Liver (tissue), 9 donors: Measurements from ENCODE around the gene CHID1. TPM values are rescaled to one million over a fixed set of nuclear protein-coding genes. Genes with fewer than 3 reads are reported as not detected.

Experiments used
- DNase-seq: peaks from one replicate; pipeline ENCODE4 v3.0.0-alpha.2; 2017; ENCODE audit warnings: low spot score
- H3K27ac ChIP-seq, 2 donors: one replicate each; pipeline ENCODE4 v1.7.0; 2013; ENCODE audit warnings: inconsistent platforms in 2 of 2, low read length in 2 of 2, control low read depth in 1 of 2, low read depth in 1 of 2, mild to moderate bottlenecking in 1 of 2
- H3K27me3 ChIP-seq, 4 donors: one replicate each; pipeline versions ENCODE4 v1.6.1 to v1.7.0; 2013; ENCODE audit warnings: low read length in 3 of 4, inconsistent platforms in 1 of 4, mild to moderate bottlenecking in 1 of 4, moderate library complexity in 1 of 4; ENCODE audit not compliant: control insufficient read depth in 4 of 4, insufficient read depth in 4 of 4
- H3K36me3 ChIP-seq, 4 donors: one replicate each; pipeline versions ENCODE4 v1.6.1 to v1.7.0; 2013; ENCODE audit warnings: low read length in 3 of 4, mild to moderate bottlenecking in 3 of 4, low read depth in 1 of 4, moderate library complexity in 1 of 4; ENCODE audit not compliant: control insufficient read depth in 4 of 4, insufficient read depth in 3 of 4
- H3K4me1 ChIP-seq, 4 donors: one replicate each; pipeline versions ENCODE4 v1.6.1 to v1.7.0; 2013; ENCODE audit warnings: low read length in 3 of 4, mild to moderate bottlenecking in 3 of 4, moderate library complexity in 1 of 4; ENCODE audit not compliant: control insufficient read depth in 4 of 4, insufficient read depth in 4 of 4
- H3K4me3 ChIP-seq, 3 donors: one replicate each; pipeline versions ENCODE4 v1.6.1 to v1.7.0; 2013; ENCODE audit warnings: low read length in 3 of 3, control low read depth in 1 of 3, low read depth in 1 of 3, mild to moderate bottlenecking in 1 of 3
- H3K9ac ChIP-seq, 2 donors: one replicate each; pipeline ENCODE4 v1.7.0; 2013; ENCODE audit warnings: low read length in 2 of 2, mild to moderate bottlenecking in 2 of 2, moderate library complexity in 2 of 2, control low read depth in 1 of 2, low read depth in 1 of 2
- H3K9me3 ChIP-seq, 4 donors: one replicate each; pipeline versions ENCODE4 v1.6.1 to v1.7.0; 2013; ENCODE audit warnings: low read length in 3 of 4; ENCODE audit not compliant: control insufficient read depth in 4 of 4
- CTCF ChIP-seq: fragments of 150-350 bp; IDR thresholded peaks from 2 replicates; pipeline ENCODE4 v1.5.1; 2017; ENCODE audit warnings: improper control_type of control experiment, low read depth, low read length; ENCODE audit not compliant: missing input control
- EGR1 ChIP-seq, 2 donors: IDR thresholded peaks; 2 replicates each; pipeline ENCODE4 v1.6.1; 2016 to 2018; ENCODE audit warnings: antibody characterized with exemption in 2 of 2, low read depth in 2 of 2
- FOXA1 ChIP-seq: IDR thresholded peaks from 2 replicates; pipeline ENCODE4 v1.6.1; 2016; ENCODE audit warnings: antibody characterized with exemption
- FOXA2 ChIP-seq: IDR thresholded peaks from 2 replicates; pipeline ENCODE4 v1.6.1; 2016; ENCODE audit warnings: antibody characterized with exemption
- HNF4A ChIP-seq, 2 donors: conservative IDR thresholded peaks; 2 replicates each; pipeline ENCODE4 v1.6.1; 2016; ENCODE audit warnings: antibody characterized with exemption in 2 of 2, mild to moderate bottlenecking in 2 of 2
- HNF4G ChIP-seq: IDR thresholded peaks from 2 replicates; pipeline ENCODE4 v1.6.1; 2016; ENCODE audit warnings: antibody characterized with exemption
- JUND ChIP-seq, 2 donors: IDR thresholded peaks; 2 replicates each; pipeline ENCODE4 v1.6.1; 2016; ENCODE audit warnings: antibody characterized with exemption in 2 of 2
- MAX ChIP-seq: IDR thresholded peaks from 2 replicates; pipeline ENCODE4 v1.6.1; 2016; ENCODE audit warnings: antibody characterized with exemption
- NR2F2 ChIP-seq: IDR thresholded peaks from 2 replicates; pipeline ENCODE4 v1.6.1; 2016; ENCODE audit warnings: antibody characterized with exemption
- RAD21 ChIP-seq, 2 donors: IDR thresholded peaks; 2 replicates each; pipeline ENCODE4 v1.6.1; 2016; ENCODE audit warnings: antibody characterized with exemption in 2 of 2, mild to moderate bottlenecking in 2 of 2
- REST ChIP-seq: IDR thresholded peaks from 2 replicates; pipeline ENCODE4 v1.6.1; 2016; ENCODE audit warnings: antibody characterized with exemption, mild to moderate bottlenecking
- RXRA ChIP-seq, 2 donors: IDR thresholded peaks; 2 replicates each; pipeline ENCODE4 v1.6.1; 2017 to 2018; ENCODE audit warnings: antibody characterized with exemption in 2 of 2, mild to moderate bottlenecking in 1 of 2
- SP1 ChIP-seq: IDR thresholded peaks from 2 replicates; pipeline ENCODE4 v1.6.1; 2018; ENCODE audit warnings: antibody characterized with exemption, mild to moderate bottlenecking
- TAF1 ChIP-seq: conservative IDR thresholded peaks from 2 replicates; pipeline ENCODE4 v1.6.1; 2016; ENCODE audit warnings: antibody characterized with exemption, mild to moderate bottlenecking
- YY1 ChIP-seq: IDR thresholded peaks from 2 replicates; pipeline ENCODE4 v1.6.1; 2016; ENCODE audit warnings: antibody characterized with exemption, mild to moderate bottlenecking
- ZBTB33 ChIP-seq: IDR thresholded peaks from 2 replicates; pipeline ENCODE4 v1.6.1; 2016; ENCODE audit warnings: antibody characterized with exemption
- WGBS: extraction: QIAGEN DNeasy Blood & Tissue Kit; methylation state at CpG from one replicate; pipeline ENCODE4 v1.1.7; 2013; 5-methylcytosine and 5-hydroxymethylcytosine counted together
- polyA plus RNA-seq, 2 donors: library from polyadenylated mRNA; stranded (reverse) in 1 of 2; unstranded in 1 of 2; fragments of 200-250 nt in 1 of 2; fragments of >200 nt in 1 of 2; fragmentation: Nextera tagmentation in 1 of 2; extraction: Ambion mirVana in 1 of 2; gene quantifications; one replicate each; pipeline versions ENCODE4 v1.2.1 to v1.2.3, GENCODE V29; 2013 to 2015
- total RNA-seq, 2 donors: library from RNA; depleted of rRNA; stranded (reverse); fragments of >200 nt; gene quantifications; one replicate each; pipeline ENCODE4 v1.2.3, GENCODE V29; 2014
- TF ChIP-seq, protein P1 (sequence below): IDR thresholded peaks from 2 replicates; pipeline ENCODE4 v1.6.1; 2016; ENCODE audit warnings: antibody characterized with exemption
- donor health status: healthy.
- donor health status: healthy.
- donor health status: healthy.
- donor health status: healthy.
- donor health status: healthy.

CHID1 gene
- total and polyA plus RNA-seq, 4 donors, result 39.5 to 68.8 (median 59.1) TPM

DNA sequence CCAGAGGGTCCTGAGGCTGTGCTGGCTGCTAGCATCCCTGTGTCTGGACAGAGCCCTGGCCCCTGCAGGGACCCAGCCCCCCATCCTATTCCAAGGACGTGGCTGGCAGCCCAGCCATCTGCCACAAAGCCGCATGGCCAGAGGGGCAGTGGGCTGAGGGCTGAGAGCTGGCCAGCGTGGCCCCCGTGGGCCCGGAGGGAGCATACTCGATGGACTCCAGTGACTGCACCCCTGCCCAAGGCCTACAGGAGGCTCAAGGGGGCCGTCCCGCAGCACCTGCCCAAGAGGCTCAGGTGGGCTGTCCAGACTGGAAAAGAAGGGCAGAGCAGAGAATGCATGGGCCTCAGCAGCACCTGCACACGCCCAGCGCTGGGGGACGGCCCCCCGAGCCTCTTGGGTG is 54.8 kb downstream of the CHID1 start:
- H3K4me3 ChIP-seq, result no peak overlapping the region
- peaks cover 0 to 7% (median 3%) of the 10 kb centered on the region in 4 donors for H3K4me1 ChIP-seq
- no peaks in the 10 kb centered on the region for H3K9me3 ChIP-seq
- DNase-seq, result no peak
- no peaks in the 10 kb centered on the region for H3K36me3 ChIP-seq
- no peaks in the 10 kb centered on the region for H3K27me3 ChIP-seq
- 94% methylated on average over 12 of the region's 12 CpGs for WGBS
- H3K27ac ChIP-seq, result no peak overlapping the region
- no peak overlapping the region for H3K9ac ChIP-seq
- no peak for TF ChIP-seq JUND (IDR thresholded peaks at IDR 0.05)
- TF ChIP-seq YY1, result no peak
- no peak for TF ChIP-seq TAF1
- TF ChIP-seq, protein P1, sequence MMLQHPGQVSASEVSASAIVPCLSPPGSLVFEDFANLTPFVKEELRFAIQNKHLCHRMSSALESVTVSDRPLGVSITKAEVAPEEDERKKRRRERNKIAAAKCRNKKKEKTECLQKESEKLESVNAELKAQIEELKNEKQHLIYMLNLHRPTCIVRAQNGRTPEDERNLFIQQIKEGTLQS, result no peak
- no peak for TF ChIP-seq ZBTB33
- TF ChIP-seq FOXA2, result no peak
- TF ChIP-seq EGR1 (IDR thresholded peaks at IDR 0.05; ENCODE audit: low read depth in 2 of 2), result no peak
- no peak for TF ChIP-seq SP1
- no peak for TF ChIP-seq FOXA1
- no peak for TF ChIP-seq MAX
- TF ChIP-seq REST, result no peak
- TF ChIP-seq CTCF, result no peak
- no peak for TF ChIP-seq RXRA (IDR thresholded peaks at IDR 0.05)
- no peak for TF ChIP-seq RAD21 (IDR thresholded peaks at IDR 0.05)
- TF ChIP-seq HNF4G, result no peak
- no peak for TF ChIP-seq NR2F2

- H3K4me1 ChIP-seq, result peaks cover 0 to 7% (median 3%) of the 10 kb centered on the region in 4 donors
- no peaks in the 10 kb centered on the region for H3K9me3 ChIP-seq
- 93% methylated on average over 7 of the region's 7 CpGs for WGBS
- no peak overlapping the region for H3K9ac ChIP-seq
- no peak for DNase-seq
- no peaks in the 10 kb centered on the region for H3K27me3 ChIP-seq
- no peaks in the 10 kb centered on the region for H3K36me3 ChIP-seq
- no peak overlapping the region for H3K27ac ChIP-seq
- H3K4me3 ChIP-seq, result no peak overlapping the region
- TF ChIP-seq YY1, result no peak
- TF ChIP-seq FOXA1, result no peak
- no peak for TF ChIP-seq EGR1 (IDR thresholded peaks at IDR 0.05; ENCODE audit: low read depth in 2 of 2)
- TF ChIP-seq TAF1, result no peak
- no peak for TF ChIP-seq REST
- no peak for TF ChIP-seq NR2F2
- TF ChIP-seq HNF4A (conservative IDR thresholded peaks at IDR 0.05), result no peak
- TF ChIP-seq ZBTB33, result no peak
- no peak for TF ChIP-seq CTCF
These were observed 55.3 kb downstream of the CHID1 start for GRCh38 chr11:855330-855674.
